Gastrocnemius medialis (tissue), 4 donors: ENCODE data around the gene PRR5L.

Experiments used
- POLR2A ChIP-seq, 2 donors: fragments of 450-650 bp; IDR thresholded peaks; one replicate each; pipeline ENCODE4 v1.6.1; 2017; ENCODE audit warnings: antibody characterized with exemption in 2 of 2, mild to moderate bottlenecking in 2 of 2, moderate library complexity in 2 of 2
- TF ChIP-seq, protein P1 (sequence below), 5 experiments: fragments of 450-650 bp in 3 of 5; fragments of 200-600 bp in 2 of 5; sonication (generic) in 2 of 5; IDR thresholded peaks in 4 of 5; conservative IDR thresholded peaks in 1 of 5; 1 replicate in 4 of 5; 2 replicates in 1 of 5; pipeline ENCODE4 v1.5.1; 2016 to 2019; ENCODE audit warnings: antibody characterized with exemption in 5 of 5, mild to moderate bottlenecking in 3 of 5, moderate library complexity in 3 of 5

DNA sequence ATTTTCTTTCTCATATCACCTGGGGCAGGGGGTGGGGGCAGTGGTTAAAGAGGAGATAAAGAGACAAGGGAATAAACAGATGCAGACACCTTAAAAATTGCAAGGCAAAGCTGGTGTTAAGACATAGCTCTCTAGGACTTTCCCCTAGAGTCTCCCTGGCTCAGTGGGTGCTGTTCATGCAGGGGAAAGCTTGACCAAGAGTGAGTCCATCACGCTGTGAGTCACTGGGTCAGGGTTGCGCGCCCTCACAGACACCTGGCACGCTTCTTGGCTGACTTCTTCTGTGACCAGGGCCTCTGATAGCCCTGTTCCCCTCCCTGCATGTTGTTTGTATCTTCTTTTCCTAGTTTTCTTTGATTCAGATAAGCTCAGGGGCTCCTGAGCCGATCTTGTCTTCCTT is 38.7 kb upstream of the PRR5L start:
- no peak for TF ChIP-seq POLR2A (IDR thresholded peaks at IDR 0.05)
- TF ChIP-seq, protein P1, sequence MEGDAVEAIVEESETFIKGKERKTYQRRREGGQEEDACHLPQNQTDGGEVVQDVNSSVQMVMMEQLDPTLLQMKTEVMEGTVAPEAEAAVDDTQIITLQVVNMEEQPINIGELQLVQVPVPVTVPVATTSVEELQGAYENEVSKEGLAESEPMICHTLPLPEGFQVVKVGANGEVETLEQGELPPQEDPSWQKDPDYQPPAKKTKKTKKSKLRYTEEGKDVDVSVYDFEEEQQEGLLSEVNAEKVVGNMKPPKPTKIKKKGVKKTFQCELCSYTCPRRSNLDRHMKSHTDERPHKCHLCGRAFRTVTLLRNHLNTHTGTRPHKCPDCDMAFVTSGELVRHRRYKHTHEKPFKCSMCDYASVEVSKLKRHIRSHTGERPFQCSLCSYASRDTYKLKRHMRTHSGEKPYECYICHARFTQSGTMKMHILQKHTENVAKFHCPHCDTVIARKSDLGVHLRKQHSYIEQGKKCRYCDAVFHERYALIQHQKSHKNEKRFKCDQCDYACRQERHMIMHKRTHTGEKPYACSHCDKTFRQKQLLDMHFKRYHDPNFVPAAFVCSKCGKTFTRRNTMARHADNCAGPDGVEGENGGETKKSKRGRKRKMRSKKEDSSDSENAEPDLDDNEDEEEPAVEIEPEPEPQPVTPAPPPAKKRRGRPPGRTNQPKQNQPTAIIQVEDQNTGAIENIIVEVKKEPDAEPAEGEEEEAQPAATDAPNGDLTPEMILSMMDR (IDR thresholded peaks at IDR 0.05 in 4 of 5, conservative IDR thresholded peaks at IDR 0.05 in 1 of 5) = no peak
